Urothelium cell line (cell line): Measurements from ENCODE around the gene ZMYND11.
"Not testable (repeated sequence)": the region's sequence is repeated elsewhere in the genome, so short reads cannot be mapped to it uniquely, and the experiment has no call there.

Experiments
- DNase-seq: peaks from one replicate; pipeline ENCODE4 v3.0.0; 2011; ENCODE audit warnings: low spot score, mixed read lengths
- FAIRE-seq: peaks from 2 replicates; lab custom pipeline; 2011; peaks lifted over from hg19 to GRCh38; lab: Jason Lieb, UNC

ZMYND11 gene

DNA sequence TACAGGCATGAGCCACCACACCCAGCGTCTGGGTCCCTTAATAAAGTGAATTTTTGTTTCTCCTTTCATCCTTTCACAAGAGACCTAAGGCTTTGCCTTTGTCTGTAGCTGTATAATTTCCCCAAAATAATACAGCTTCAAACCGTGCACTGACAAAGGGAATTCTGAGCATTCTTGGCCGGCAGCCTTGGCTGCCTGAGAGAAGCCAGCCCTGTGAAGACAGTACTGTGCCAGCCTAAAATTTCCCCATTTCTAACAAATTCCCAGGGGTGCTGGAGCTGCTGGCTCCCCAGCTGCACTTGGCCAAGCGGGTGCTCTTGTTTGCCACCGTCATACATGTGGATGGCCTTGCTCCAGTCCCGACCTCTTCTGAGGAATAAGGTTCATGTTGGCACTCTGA is 106.2 kb downstream of the ZMYND11 start:
- FAIRE-seq, result no peak
- DNase-seq, result no peak

DNA sequence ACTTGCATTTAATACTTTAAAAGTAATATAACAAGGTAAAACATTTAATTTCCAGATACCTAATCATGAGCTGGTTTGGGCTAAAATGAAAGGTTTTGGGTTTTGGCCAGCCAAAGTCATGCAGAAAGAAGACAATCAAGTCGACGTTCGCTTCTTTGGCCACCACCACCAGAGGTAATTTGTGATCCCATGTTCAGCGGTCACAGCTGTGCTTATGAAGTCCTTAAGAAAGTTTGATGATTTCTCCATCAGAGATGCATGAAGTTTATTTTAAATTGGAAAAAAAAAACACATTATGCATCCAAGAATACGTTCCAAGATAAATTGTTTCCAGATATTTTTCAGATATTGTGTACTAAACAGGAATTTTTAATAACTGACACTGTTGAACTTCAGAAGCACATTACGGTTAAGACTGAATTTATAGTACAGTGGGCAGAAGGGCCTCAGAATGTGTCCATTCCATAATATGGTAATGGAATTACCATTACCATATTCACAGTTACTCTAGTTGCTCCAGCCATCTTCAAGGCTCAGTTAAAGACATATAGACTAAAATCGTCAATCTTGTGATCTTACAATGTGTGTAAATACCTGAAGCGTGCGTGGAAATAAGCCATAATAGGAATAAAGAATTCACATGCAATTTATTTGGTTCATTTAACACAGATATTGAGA is 106.8 kb downstream of the ZMYND11 start:
- FAIRE-seq (no peak), DNase-seq (no peak)

DNA sequence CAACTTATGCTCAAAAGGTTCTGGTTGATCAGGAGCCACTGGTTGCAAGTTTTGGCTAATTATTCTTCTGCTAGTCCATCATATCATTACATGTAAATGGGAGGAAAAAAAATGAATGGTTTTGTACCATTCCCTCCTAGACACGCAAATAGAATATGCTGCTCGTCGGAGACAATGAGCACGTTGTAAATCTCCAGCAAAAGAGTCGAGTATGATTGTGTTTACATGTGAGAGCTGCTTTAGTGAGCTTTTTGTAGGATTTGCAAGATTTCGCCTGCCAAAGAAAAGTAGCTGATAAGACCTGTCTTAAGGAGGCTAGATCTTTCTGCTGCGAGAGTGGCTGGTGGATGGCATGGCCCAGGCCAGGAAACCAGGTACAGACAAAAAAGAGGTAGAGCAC is 109.0 kb downstream of the ZMYND11 start:
- FAIRE-seq (no peak), DNase-seq (no peak)

DNA sequence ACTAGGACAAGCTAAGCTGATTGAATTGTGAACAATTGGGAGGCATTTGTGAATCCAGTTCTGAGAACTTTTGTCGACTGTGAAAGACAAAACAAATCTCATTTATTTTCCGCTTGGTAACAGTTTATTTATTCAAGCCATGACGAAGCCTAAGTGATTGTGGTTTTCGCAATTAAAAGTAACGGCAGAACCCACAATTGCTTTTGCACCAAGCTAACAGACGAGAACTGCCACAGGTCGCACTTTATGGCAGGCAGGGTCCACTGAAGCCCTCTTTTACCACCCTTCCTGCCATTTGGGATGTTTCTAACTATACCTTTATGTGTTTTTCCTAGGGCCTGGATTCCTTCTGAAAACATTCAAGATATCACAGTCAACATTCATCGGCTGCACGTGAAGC is 111.2 kb downstream of the ZMYND11 start:
- FAIRE-seq, result no peak

DNA sequence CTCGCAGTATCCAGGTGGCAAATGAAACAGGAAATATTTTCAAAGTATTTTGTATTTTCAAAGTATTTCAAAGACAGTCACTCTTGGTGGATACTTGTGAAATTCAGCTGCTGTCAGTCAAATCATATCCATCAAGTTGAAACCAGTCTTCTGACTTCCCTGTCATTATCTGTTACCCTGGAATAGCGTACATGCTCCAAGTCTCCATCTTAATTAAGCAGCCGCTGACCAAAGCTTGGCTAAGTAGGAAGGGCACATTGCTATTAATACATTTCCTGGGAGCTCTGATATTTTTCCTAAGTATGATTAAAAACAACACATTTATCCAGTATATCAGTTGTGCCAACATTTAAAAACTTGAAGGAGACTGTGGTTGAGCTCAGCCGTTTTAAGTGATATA is 112.2 kb downstream of the ZMYND11 start:
- DNase-seq, result no peak
- no peak for FAIRE-seq

More for the DNA sequence above, 111.2 kb downstream of the ZMYND11 start:
- DNase-seq, result no peak

DNA sequence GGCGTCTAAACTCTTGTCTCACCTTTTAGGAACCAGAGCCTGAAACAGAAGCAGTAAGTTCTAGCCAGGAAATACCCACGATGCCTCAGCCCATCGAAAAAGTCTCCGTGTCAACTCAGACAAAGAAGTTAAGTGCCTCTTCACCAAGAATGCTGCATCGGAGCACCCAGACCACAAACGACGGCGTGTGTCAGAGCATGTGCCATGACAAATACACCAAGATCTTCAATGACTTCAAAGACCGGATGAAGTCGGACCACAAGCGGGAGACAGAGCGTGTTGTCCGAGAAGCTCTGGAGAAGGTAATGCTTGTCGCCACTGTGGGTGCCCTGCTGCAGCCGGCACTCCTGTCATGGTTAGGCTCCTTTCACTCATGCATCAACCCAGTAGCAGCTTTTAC is 113.1 kb downstream of the ZMYND11 start:
- no peak for FAIRE-seq

DNA sequence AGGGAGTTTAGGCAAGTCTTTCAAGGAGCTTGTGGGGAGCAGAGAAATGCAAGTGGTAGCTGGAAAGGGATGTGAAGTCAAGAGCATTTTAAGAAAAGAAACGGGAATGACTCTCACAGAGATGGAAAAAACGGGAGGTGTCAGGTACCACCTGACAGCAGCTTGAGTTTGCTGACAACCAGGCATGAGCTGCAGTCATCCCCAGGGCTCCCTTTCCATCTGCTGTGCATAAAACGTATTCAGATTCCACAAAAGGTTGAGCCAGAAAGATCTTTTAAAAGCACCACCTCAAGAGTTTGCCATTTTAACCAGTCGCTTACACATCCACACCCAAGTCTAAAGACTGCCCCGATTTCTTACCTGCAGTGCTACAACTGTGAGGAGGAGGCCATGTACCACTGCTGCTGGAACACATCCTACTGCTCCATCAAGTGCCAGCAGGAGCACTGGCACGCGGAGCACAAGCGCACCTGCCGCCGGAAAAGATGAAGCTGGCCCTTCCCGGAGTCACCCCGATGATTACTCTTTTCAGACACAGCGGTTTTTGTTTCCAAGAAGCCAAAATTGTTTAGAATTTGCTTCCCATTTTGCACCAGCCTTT is 116.8 kb downstream of the ZMYND11 start:
- no peak for FAIRE-seq
- DNase-seq, result no peak

More for the DNA sequence above, 113.1 kb downstream of the ZMYND11 start:
- no peak for DNase-seq

DNA sequence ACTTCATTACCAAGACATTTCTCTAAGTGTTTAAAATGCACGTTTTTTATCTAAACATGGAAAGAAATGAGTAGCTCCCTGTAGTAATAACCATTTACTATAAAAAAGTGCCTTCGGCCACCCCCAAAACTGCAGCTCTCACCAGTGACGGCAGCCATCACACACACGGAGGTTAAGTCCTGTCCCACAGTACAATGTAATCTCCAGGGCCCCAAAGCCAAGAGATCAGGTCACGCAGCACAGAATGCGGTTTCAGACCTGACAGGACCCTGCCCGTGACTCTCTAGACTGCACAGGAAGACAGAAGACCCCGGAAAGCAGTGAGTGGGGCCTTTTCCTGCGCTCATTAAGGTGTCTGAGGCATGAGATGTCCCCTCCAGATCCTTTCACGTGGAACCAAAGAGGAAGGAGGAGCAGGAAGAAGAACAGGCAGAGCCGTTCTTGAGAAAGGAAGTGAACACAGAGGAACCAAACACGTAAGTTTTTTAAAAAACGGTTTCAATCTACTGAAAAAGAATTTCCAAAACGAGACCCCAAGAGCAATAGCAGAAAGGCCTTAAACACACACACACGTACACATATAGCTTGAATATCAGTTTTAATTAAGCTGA is 125.7 kb downstream of the ZMYND11 start:
- DNase-seq (no peak), FAIRE-seq (no peak)

DNA sequence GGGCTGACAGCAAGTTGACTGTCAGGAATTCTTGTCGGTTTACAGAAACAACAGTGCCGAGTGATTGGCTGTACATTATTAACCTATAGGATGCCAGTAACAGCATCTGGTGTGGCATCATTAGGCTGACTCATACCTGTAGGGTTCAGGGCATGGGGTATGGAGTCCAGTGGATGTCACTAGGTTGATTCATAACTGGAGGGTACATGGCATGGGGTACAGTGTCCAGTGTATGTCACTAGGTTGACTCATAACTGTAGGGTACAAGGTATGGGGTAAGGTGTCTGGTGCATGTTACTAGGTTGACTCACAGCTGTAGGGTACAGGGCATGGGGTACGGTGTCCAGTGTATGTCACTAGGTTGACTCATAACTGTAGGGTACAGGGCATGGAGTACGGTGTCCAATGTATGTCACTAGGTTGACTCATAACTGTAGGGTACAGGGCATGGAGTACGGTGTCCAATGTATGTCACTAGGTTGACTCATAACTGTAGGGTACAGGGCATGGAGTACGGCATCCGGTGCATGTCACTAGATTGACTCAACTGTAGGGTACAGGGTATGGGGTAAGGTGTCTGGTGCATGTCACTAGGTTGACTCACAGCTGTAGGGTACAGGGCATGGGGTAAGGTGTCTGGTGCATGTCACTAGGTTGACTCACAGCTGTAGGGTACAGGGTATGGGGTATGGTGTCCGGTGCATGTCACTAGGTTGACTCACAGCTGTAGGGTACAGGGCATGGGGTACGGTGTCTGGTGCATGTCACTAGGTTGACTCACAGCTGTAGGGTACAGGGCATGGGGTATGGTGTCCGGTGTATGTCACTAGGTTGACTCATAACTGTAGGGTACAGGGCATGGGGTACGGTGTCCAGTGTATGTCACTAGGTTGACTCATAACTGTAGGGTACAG is 129.2 kb downstream of the ZMYND11 start:
- not testable (repeated sequence) for FAIRE-seq, DNase-seq

DNA sequence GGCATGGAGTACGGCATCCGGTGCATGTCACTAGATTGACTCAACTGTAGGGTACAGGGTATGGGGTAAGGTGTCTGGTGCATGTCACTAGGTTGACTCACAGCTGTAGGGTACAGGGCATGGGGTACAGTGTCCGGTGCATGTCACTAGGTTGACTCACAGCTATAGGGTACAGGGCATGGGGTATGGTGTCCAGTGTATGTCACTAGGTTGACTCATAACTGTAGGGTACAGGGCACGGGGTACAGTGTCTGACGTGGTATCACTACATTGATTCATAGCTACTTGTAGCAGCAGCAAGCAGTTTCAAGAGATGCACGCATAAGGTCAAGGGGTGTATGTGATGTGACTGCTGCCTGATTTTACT is 129.8 kb downstream of the ZMYND11 start:
- DNase-seq, FAIRE-seq: not testable (repeated sequence)

DNA sequence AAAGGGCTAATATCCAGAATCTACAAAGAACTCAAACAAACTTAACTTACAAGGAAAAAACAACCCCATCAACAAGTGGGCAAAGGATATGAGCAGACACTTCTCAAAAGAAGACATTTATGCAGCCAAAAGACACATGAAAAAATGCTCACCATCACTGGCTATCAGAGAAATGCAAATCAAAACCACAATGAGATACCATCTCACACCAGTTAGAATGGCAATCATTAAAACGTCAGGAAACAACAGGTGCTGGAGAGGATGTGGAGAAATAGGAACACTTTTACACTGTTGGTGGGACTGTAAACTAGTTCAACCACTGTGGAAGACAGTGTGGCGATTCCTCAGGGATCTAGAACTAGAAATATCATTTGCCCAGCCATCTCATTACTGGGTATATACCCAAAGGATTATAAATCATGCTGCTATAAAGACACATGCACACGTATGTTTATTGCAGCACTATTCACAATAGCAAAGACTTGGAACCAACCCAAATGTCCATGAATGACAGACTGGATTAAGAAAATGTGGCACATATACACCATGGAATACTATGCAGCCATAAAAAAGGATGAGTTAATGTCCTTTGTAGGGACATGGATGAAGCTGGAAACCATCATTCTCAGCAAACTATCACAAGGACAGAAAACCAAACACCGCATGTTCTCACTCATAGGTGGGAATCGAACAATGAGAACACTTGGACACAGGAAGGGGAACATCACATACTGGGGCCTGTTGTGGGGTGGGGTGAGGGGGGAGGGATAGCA is 130.7 kb downstream of the ZMYND11 start:
- not testable (repeated sequence) for DNase-seq, FAIRE-seq

DNA sequence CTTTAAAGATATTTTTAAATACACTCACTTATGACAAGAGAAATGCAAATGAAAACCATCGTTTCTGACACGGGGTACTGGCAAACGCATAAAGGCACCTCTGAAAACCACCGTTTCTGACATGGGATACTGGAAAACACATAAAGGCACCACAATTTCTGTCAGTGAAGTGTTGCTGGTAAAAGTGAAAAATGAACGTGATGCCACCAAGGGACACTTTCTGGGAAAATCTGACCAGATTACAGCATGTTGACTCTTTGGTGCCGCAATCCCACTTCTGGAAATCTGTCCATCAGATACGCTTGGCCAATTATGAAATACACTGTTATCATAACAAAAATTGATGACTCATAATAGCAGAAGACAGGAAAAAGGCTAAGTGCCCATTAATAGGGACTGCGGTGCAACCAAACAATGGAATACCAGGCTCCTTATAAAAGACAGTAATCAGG is 131.7 kb downstream of the ZMYND11 start:
- DNase-seq, result no peak

DNA sequence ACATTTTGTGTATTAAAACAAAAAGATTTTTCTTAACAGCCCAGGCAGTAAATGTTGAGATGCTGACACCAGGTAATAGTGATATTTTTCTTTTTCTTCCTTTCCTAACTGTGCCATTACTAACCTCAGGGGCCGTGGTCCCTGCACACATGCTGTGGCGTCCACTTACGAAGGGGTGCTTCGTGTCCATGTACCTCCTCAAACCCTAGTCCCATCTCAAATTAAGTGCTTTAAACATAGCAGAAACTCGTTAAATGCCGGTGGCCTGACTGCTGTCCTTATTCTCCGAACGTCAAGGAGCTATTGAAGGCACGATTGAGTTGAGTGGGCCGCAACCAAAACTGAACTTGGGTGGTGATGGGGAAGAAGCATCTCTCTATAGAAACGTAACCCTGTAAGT is 132.4 kb downstream of the ZMYND11 start:
- FAIRE-seq, result no peak
- no peak for DNase-seq

More for the DNA sequence above, 131.7 kb downstream of the ZMYND11 start:
- FAIRE-seq, result no peak

DNA sequence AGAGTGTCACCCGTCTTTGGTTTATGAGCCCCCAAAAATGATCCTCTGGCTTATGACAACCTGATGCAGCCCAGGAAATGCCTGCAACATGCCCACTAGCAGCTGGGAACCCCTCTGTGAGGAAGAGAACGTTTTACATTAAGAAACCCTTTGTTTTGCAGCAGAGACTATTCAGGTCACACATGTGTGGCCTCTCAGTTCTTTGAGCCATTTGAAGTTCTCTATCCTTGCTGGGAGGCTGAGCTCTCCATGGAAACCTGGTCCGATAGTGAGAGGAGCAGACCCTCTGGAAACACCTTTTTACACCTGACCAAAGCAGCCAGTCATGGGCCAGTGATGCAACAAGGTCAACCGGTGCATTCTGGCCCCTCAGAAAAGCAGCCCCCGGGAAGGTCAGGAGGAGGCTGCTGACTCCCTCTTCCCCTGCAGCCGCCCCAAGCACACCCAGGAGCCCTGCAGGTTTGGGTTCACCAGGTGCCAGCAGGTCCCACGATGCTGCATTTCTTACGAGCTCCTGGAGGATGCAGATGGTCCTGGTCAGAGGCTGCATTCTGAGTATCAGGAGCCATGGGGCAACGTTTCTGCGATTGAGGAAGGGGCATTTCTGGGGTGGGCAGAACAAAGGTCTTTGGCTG is 134.3 kb downstream of the ZMYND11 start:
- FAIRE-seq (no peak), DNase-seq (no peak)

DNA sequence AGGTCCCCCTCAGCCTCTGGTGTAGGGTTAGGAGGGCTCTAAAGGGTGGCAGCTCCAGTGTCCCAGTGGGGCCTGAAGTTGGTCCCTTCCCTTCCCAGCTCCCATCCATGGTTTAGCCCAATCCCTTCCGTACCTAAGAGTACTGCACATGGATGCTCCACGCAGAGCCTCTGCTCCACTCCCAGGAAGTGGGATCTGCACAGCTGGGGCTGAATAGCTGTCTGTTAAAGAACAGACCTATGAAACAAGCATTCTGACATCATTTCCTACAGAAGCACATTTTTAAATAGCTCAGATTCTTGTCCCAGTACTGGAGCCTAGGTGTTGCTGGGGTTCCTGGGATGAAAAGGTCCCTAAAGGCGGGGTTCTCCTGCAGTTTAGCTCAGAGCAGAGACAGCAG is 135.9 kb downstream of the ZMYND11 start:
- FAIRE-seq (no peak), DNase-seq (no peak)

DNA sequence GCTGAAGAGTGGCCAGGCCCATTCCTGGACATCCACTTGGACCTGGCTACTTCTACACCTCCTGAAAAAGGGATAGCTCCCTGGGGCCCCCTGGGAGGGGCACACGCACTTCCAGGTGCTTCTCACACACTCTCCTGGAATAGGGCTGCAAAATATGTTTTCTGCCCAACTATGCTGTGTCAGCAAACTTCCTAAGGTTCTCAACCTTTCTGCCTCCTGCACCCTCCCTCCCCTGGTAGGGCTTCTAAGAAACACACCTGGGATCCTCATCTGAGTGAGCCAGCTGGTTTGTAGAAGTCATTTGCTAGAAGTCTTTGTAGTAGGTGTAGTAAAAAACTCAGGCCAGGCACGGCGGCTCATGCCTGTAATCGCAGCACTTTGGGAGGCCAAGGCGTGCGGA is 136.5 kb downstream of the ZMYND11 start:
- no peak for FAIRE-seq

DNA sequence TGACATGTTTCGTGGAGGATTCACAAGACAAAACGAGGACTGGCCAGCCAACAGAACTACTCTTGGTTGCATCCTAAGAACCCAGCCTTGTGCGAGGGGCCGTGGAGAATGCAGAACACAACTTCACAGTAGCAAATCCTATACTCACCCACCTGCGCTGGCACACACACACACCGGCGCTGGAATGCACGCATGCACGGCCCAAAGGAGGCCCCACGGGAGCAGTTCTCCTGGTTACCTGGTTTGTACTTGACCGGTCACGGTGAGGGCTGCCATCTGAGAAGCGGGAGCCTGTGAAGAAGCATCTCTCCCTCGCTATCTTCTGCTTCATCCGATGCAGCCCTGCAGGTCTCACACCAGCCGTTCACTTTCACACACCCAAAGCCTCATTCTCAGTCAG is 137.8 kb downstream of the ZMYND11 start:
- no peak for DNase-seq
- FAIRE-seq, result no peak

More for the DNA sequence above, 136.5 kb downstream of the ZMYND11 start:
- DNase-seq, result no peak

DNA sequence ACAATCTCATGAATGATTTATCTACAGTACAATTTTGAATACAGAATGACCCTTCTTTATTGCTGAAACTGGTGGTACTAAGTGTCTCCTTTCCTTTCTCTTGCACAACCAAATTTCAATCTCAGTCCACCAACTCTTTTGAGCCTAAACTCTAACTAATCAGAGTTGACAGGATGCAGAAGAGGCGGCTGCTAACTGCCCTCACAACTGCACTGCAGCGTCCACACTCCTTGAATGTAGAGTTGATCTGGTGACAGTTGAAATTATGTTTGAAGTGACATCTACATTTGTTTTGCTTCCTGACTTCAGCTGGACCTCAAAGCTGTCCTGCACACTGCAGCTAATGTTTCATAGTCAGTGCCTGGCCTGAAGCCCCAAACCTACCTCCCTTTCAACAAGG is 139.6 kb downstream of the ZMYND11 start:
- no peak for FAIRE-seq
- no peak for DNase-seq

DNA sequence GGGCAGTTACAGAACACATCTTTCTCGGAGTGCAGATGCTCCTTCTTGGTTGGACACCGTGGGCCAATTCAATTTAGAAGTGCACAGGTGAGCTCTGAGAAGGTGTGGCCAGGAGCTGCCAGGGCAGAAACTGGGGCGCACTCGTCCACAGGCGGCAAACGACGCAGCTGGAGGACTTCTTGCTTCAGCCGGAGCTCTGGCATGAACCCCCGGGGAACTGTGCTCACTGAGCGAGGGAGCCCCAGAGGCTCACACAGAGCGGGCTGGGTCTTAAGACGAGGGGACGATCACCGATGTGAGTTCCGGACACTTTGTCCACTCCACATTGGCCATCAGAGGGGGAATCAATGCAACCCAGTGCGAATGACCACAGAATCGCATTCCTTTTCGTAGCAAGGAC is 140.4 kb downstream of the ZMYND11 start:
- FAIRE-seq (no peak), DNase-seq (no peak)

DNA sequence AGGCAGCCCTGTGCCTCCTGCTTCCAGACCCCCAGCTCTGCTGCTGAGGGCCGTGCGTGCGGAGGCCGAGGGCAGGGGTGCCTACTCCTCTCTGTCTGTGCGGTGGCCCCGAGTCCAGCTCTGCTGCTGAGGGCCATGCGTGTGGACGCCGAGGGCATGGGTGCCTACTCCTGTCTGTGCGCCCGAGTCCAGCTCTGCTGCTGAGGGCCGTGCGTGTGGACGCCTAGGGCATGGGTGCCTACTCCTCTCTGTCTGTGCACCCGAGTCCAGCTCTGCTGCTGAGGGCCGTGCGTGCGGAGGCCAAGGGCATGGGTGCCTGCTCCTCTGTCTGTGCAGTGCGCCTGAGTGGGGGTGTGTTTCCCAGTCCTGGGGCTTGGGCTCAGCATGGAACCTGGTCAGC is 142.7 kb downstream of the ZMYND11 start:
- FAIRE-seq (no peak), DNase-seq (no peak)
